ENCODE results near the gene TNS3.

Gene TNS3

GRCh38 chr7:47379629-47380324, 202.1 kb downstream of the TNS3 start:
- Mint-ChIP-seq H3K9me3 (no peaks in the 10 kb centered on the region), H3K4me1 (peaks cover 94% of the 10 kb centered on the region), H3K36me3 (ENCODE audit: low read depth) (peaks cover 16% of the 10 kb centered on the region), H3K27ac (no peak overlapping the region), H3K4me3 (no peak overlapping the region), H3K27me3 (ENCODE audit: low read depth, poor library complexity) (peaks cover 5% of the 10 kb centered on the region)
- no peak for TF ChIP-seq CTCF (IDR thresholded peaks at IDR 0.05)
- DNase-seq: peak; percentile 41

GRCh38 chr7:47378728-47379395, 203.0 kb downstream of the TNS3 start:
- no peak for TF ChIP-seq CTCF (IDR thresholded peaks at IDR 0.05)
- Mint-ChIP-seq H3K27ac (no peak overlapping the region), H3K4me1 (peaks cover 94% of the 10 kb centered on the region), H3K9me3 (no peaks in the 10 kb centered on the region), H3K27me3 (ENCODE audit: low read depth, poor library complexity) (peaks cover 5% of the 10 kb centered on the region), H3K4me3 (no peak overlapping the region), H3K36me3 (ENCODE audit: low read depth) (peaks cover 8% of the 10 kb centered on the region)
- no peak for DNase-seq

GRCh38 chr7:47377741-47378140, 204.2 kb downstream of the TNS3 start:
- Mint-ChIP-seq H3K27me3 (ENCODE audit: low read depth, poor library complexity) (peaks cover 5% of the 10 kb centered on the region), H3K4me3 (no peak overlapping the region), H3K4me1 (peaks cover 96% of the 10 kb centered on the region), H3K36me3 (ENCODE audit: low read depth) (peaks cover 8% of the 10 kb centered on the region), H3K27ac (no peak overlapping the region), H3K9me3 (no peaks in the 10 kb centered on the region)
- TF ChIP-seq CTCF (IDR thresholded peaks at IDR 0.05): no peak
- DNase-seq: no peak

- H3K27ac Mint-ChIP-seq: no peak overlapping the region
- no peak overlapping the region for H3K4me3 Mint-ChIP-seq
- TF ChIP-seq CTCF (IDR thresholded peaks at IDR 0.05): no peak
- no peak for DNase-seq
- peaks cover 96% of the 10 kb centered on the region for H3K4me1 Mint-ChIP-seq
- H3K9me3 Mint-ChIP-seq: no peaks in the 10 kb centered on the region
- H3K27me3 Mint-ChIP-seq (ENCODE audit: low read depth, poor library complexity): peaks cover 5% of the 10 kb centered on the region
- peaks cover 8% of the 10 kb centered on the region for H3K36me3 Mint-ChIP-seq (ENCODE audit: low read depth)
Measured at GRCh38 chr7:47376991-47377616, 204.8 kb downstream of the TNS3 start.

- H3K36me3 Mint-ChIP-seq (ENCODE audit: low read depth): peaks cover 10% of the 10 kb centered on the region
- TF ChIP-seq CTCF (IDR thresholded peaks at IDR 0.05): no peak
- H3K27ac Mint-ChIP-seq: no peak overlapping the region
- H3K27me3 Mint-ChIP-seq (ENCODE audit: low read depth, poor library complexity): peaks cover 5% of the 10 kb centered on the region
- H3K4me1 Mint-ChIP-seq: peaks cover 96% of the 10 kb centered on the region
- no peak for DNase-seq
- no peaks in the 10 kb centered on the region for H3K9me3 Mint-ChIP-seq
- H3K4me3 Mint-ChIP-seq: no peak overlapping the region
Measured at GRCh38 chr7:47375121-47375938, 206.6 kb downstream of the TNS3 start.

All from nephron progenitor cell (in vitro differentiated cells).